Heart left ventricle (tissue), 16 donors: Measurements from ENCODE around the gene SPO11. TPM values are rescaled to one million over a fixed set of nuclear protein-coding genes. Genes with fewer than 3 reads are reported as not detected.

Experiments used
- ATAC-seq, 4 donors: fragments of 200-7000 bp; cut with Tn5 transposase; one replicate each; pipeline ENCODE4 v1.9.1; 2020 to 2022; ENCODE audit warnings: moderate library complexity in 4 of 4, mild to moderate bottlenecking in 3 of 4, moderate number of reproducible peaks in 1 of 4
- DNase-seq, 5 donors: peaks; one replicate each; pipeline ENCODE4 v3.0.0-alpha.2; 2020
- H3K27ac ChIP-seq, 12 donors: fragments of 200-600 bp; sonication (generic) in 4 of 12; one replicate each; pipeline versions ENCODE4 v1.5.0 to v1.8.0; 2016 to 2022; ENCODE audit warnings: mild to moderate bottlenecking in 2 of 12
- H3K27me3 ChIP-seq, 9 donors: fragments of 200-600 bp; sonication (generic) in 2 of 9; one replicate each; pipeline versions ENCODE4 v1.5.1 to v1.8.0; 2016 to 2022; ENCODE audit warnings: mild to moderate bottlenecking in 3 of 9
- H3K36me3 ChIP-seq, 9 donors: fragments of 200-600 bp; sonication (generic) in 2 of 9; one replicate each; pipeline versions ENCODE4 v1.5.0 to v1.8.0; 2018 to 2022; ENCODE audit warnings: mild to moderate bottlenecking in 2 of 9
- H3K4me1 ChIP-seq, 12 donors: fragments of 200-600 bp; sonication (generic) in 4 of 12; one replicate each; pipeline versions ENCODE4 v1.5.0 to v1.8.0; 2016 to 2022; ENCODE audit warnings: mild to moderate bottlenecking in 3 of 12
- H3K4me3 ChIP-seq, 12 donors: fragments of 200-600 bp; sonication (generic) in 4 of 12; one replicate each; pipeline versions ENCODE4 v1.5.0 to v1.8.0; 2017 to 2022; ENCODE audit warnings: mild to moderate bottlenecking in 9 of 12, moderate library complexity in 4 of 12
- H3K9me3 ChIP-seq, 12 donors: fragments of 200-600 bp; sonication (generic) in 4 of 12; one replicate each; pipeline versions ENCODE4 v1.5.0 to v1.8.0; 2016 to 2022; ENCODE audit warnings: mild to moderate bottlenecking in 1 of 12
- POLR2A ChIP-seq, 2 donors: fragments of 450-650 bp; IDR thresholded peaks; one replicate each; pipeline ENCODE4 v1.6.1; 2017; ENCODE audit warnings: antibody characterized with exemption in 2 of 2, mild to moderate bottlenecking in 2 of 2, moderate library complexity in 2 of 2
- WGBS, 4 donors: extraction: QIAGEN DNeasy Blood & Tissue Kit in 2 of 4; methylation state at CpG; one replicate each; pipeline versions ENCODE4 v1.1.5 to v1.1.7; 2013 to 2018; 5-methylcytosine and 5-hydroxymethylcytosine counted together
- intact Hi-C, 10 donors: fragments of 100-400 bp; cut with DNase I; formaldehyde crosslinking; loops; one replicate each; pipeline versions ENCODE4 v1.11.1 to v1.14.2; 2022
- polyA plus RNA-seq, 2 donors: library from polyadenylated mRNA; stranded (reverse); fragments of 200-250 nt; gene quantifications; one replicate each; pipeline ENCODE4 v1.2.3, GENCODE V29; 2013
- total RNA-seq, 9 donors: library from RNA; depleted of rRNA in 2 of 9; stranded (reverse); fragments of >200 nt in 2 of 9; fragmentation: NEBNext Ultra II Directional in 3 of 9; extraction: Animal tissue kit (Norgen Biotek cat#: 25700) in 3 of 9; gene quantifications; one replicate each; pipeline versions ENCODE4 v1.1.0 to v1.2.4, GENCODE V29; 2016 to 2023
- TF ChIP-seq, protein P1 (sequence below), 12 donors: fragments of 200-600 bp; sonication (generic) in 4 of 12; IDR thresholded peaks; one replicate each; pipeline versions ENCODE4 v1.5.0 to v1.8.0; 2018 to 2022; ENCODE audit warnings: antibody characterized with exemption in 12 of 12, mild to moderate bottlenecking in 5 of 12
- donor health status: ischemic (EF 13 %, LVEDD 7.1; RV severe dilation, severe dysfunction).
- donor health status: healthy with polysubstance abuse.
- donor health status: DM: no; HTN: yes; CAD: no.
- donor health status: DM: no; HTN: no; CAD: no.
- donor health status: ischemic (EF 25% LVEDD 6.9; RV normal size, moderate dysfunction).
- donor health status: ischemic (EF 25% LVEDD 5.7; RV mildly dilated, moderate dysfunction).
- donor health status: healthy.
- donor health status: DM: yes; HTN: yes; CAD: no.
- donor health status: ischemic (EF 35%, LVEDD 5.7; RV mildly dilated, moderate dysfunction).
- donor health status: nonischemic (EF 11% LVEDD 7.7; RV severe dilation, severe dysfunction).
- donor health status: DM: yes; HTN: yes; CAD: no.
- donor health status: PGD.
- donor health status: ischemic (EF 29% LVEDD 5.4; RV normal size, mild dysfunction).
- donor health status: nonischemic (EF 23%, LVEDD 6.1; RV moderate dilation, normal function).

The SPO11 gene
- total and polyA plus RNA-seq, 11 donors: not detected

DNA sequence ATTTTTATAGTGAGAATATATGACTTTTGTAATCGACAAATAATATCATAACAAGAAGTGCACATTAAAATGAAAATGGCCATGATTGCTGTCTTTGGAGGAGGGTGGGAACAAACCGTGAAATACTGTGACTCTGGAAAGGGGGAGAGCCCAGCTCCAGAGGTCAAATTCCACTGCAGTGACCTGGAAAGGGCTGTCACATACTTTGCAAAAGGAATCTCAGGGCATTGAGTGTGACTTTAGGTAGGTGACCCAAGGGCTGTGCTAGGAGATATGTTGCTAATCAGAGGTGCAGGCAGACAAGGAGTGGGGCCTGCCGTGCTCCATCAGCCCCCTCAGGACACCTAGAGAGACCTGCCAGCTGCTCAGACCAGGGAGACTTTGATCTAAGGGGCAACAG lies 35.1 kb upstream of the SPO11 start:
- ATAC-seq: no peak
- H3K27me3 ChIP-seq: peaks cover 0 to 40% (median 7%) of the 10 kb centered on the region in 9 donors
- no peaks in the 10 kb centered on the region for H3K9me3 ChIP-seq
- whole genome bisulfite sequencing, 4 donors: 39 to 44% (median 40%) methylated on average over 3 of the region's 3 CpGs
- H3K4me3 ChIP-seq: no peak overlapping the region
- H3K4me1 ChIP-seq: no peaks in the 10 kb centered on the region
- no peak overlapping the region for H3K27ac ChIP-seq
- DNase-seq: no peak
- no peaks in the 10 kb centered on the region for H3K36me3 ChIP-seq
- TF ChIP-seq POLR2A (IDR thresholded peaks at IDR 0.05): no peak
- TF ChIP-seq, protein P1, sequence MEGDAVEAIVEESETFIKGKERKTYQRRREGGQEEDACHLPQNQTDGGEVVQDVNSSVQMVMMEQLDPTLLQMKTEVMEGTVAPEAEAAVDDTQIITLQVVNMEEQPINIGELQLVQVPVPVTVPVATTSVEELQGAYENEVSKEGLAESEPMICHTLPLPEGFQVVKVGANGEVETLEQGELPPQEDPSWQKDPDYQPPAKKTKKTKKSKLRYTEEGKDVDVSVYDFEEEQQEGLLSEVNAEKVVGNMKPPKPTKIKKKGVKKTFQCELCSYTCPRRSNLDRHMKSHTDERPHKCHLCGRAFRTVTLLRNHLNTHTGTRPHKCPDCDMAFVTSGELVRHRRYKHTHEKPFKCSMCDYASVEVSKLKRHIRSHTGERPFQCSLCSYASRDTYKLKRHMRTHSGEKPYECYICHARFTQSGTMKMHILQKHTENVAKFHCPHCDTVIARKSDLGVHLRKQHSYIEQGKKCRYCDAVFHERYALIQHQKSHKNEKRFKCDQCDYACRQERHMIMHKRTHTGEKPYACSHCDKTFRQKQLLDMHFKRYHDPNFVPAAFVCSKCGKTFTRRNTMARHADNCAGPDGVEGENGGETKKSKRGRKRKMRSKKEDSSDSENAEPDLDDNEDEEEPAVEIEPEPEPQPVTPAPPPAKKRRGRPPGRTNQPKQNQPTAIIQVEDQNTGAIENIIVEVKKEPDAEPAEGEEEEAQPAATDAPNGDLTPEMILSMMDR (IDR thresholded peaks at IDR 0.05): no peak
- intact Hi-C loops: no loop called here

DNA sequence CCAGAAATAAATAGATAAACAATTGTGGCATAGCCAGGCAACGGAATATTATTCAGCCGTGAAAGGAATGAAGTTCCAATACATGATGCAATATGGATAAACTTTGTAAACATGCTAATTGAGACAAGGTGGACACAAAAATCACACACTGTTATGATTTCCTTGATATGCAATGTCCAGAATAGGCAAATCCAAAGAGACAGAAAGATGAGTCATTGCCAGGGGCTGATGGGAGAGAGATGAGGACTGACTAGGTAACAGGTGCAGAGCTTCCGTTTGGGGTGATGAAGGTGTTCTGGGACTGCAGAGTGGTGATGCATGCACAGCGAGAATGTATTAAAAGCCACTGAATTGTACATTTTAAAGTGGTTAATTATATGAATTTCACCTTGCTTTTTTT lies 31.1 kb upstream of the SPO11 start:
- H3K36me3 ChIP-seq: no peaks in the 10 kb centered on the region
- ATAC-seq (no peak), DNase-seq (no peak)
- intact Hi-C loops: no loop called here
- TF ChIP-seq, protein P1 (IDR thresholded peaks at IDR 0.05): no peak
- TF ChIP-seq POLR2A (IDR thresholded peaks at IDR 0.05): no peak
- H3K4me3 ChIP-seq: no peak overlapping the region
- no peaks in the 10 kb centered on the region for H3K9me3 ChIP-seq
- 84 to 94% (median 89%) methylated on average over 4 of the region's 4 CpGs for WGBS, 4 donors
- H3K4me1 ChIP-seq: no peaks in the 10 kb centered on the region
- peaks cover 0 to 2% (median 0%) of the 10 kb centered on the region in 9 donors for H3K27me3 ChIP-seq
- no peak overlapping the region for H3K27ac ChIP-seq

DNA sequence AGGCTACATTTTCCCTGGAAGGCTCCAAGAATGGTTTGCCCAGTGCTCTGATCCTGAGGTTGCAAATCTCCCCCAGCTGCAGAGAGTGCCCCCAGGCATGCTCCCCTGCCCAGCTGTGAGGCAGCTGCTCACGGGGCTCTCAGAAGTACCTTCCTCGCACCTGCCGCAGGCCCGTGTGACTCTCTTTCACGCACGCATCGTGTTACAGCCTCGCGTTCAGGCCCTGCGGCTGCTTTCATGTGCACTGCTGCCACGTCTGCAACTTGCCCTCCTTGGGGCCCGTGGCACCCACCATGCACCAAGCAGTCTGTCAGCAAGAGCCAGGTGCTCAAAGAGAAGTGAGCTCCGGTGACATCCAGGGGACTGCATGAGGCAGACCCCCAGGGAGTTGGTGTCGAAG lies 28.6 kb upstream of the SPO11 start:
- no peak overlapping the region for H3K4me3 ChIP-seq
- 68 to 69% (median 69%) methylated on average over 13 to 14 of the region's 14 CpGs for WGBS, 4 donors
- no peak overlapping the region for H3K27ac ChIP-seq
- H3K27me3 ChIP-seq: peaks cover 0 to 2% (median 0%) of the 10 kb centered on the region in 9 donors
- H3K9me3 ChIP-seq: no peaks in the 10 kb centered on the region
- ATAC-seq: no peak
- no peaks in the 10 kb centered on the region for H3K4me1 ChIP-seq
- H3K36me3 ChIP-seq: no peaks in the 10 kb centered on the region
- TF ChIP-seq, protein P1 (IDR thresholded peaks at IDR 0.05): no peak
- TF ChIP-seq POLR2A (IDR thresholded peaks at IDR 0.05): no peak
- DNase-seq: no peak
- intact Hi-C loops: no loop called here

DNA sequence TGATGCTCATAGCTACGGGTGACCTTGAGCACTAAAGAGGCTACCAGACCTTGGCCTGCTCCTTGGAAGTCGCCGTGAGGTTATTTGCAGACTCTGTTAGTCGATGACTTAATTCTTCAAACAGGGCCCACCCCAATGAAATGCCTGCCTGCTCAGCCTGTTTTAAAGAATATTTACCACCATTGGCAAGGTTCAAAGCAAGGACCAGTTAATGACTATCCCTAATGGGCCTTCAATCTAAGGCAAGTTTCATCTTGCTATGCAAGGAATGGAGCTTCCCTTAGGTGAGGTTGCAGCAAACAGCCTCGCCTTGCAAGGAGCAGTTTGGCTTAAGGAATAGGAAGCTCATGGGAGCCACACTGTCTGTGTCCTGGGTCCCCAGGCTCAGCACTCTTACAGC lies 22.9 kb upstream of the SPO11 start:
- ATAC-seq (no peak), DNase-seq (no peak)
- 87 to 94% (median 91%) methylated on average over 4 to 5 of the region's 5 CpGs for WGBS, 4 donors
- Histone ChIP-seq H3K4me3 (no peak overlapping the region), H3K27me3 (peaks cover 0 to 13% (median 0%) of the 10 kb centered on the region in 9 donors), H3K36me3 (no peaks in the 10 kb centered on the region), H3K27ac (no peak overlapping the region), H3K9me3 (no peaks in the 10 kb centered on the region), H3K4me1 (no peaks in the 10 kb centered on the region)
- intact Hi-C loops: no loop called here
- no peak for TF ChIP-seq POLR2A (IDR thresholded peaks at IDR 0.05)
- TF ChIP-seq, protein P1 (IDR thresholded peaks at IDR 0.05): no peak
